H1 (cell line): ENCODE results near the gene MBNL1. TPM values are rescaled to one million over a fixed set of nuclear protein-coding genes. Genes with fewer than 3 reads are reported as not detected.

Experiments
- CHD1 ChIP-seq: IDR thresholded peaks from 2 replicates; pipeline ENCODE4 v1.6.1; 2012; ENCODE audit warnings: low read depth, low read length, improper control_type of control experiment
- MAX ChIP-seq: IDR thresholded peaks from 2 replicates; pipeline ENCODE4 v1.6.1; 2012; ENCODE audit warnings: inconsistent platforms
- polyA plus RNA-seq, 7 experiments: library from polyadenylated mRNA; depleted of rRNA in 3 of 7; stranded (reverse) in 5 of 7; unstranded in 2 of 7; fragments of >200 nt in 5 of 7; fragments of 200-250 nt in 2 of 7; gene quantifications; 1 replicate in 5 of 7; 2 replicates in 1 of 7; 4 replicates in 1 of 7; pipeline versions ENCODE4 v1.2.1 to v1.2.3, GENCODE V29; 2011 to 2013; ENCODE audit warnings: missing spikeins in 2 of 7, mixed read lengths in 2 of 7
- total RNA-seq: library from RNA; stranded (reverse); fragmentation: NEBNext Ultra II Directional; extraction: Animal tissue kit (Norgen Biotek cat#: 25700); gene quantifications from 2 replicates; pipeline ENCODE4 v1.2.1, GENCODE V29; 2021

MBNL1 gene
- total and polyA plus RNA-seq, 2 of the 8 experiments (the other 6 are each of a cell fraction or from before 2014, with no cell fraction given), result 5.0 to 16.4 TPM

GRCh38 chr3:152267831-152268554 is 736 bp upstream of the MBNL1 start (continued):
- TF ChIP-seq MAX (no peak), CHD1 (no peak)
